A673 (cell line): ENCODE data around the gene IGF1R. TPM values are rescaled to one million over a fixed set of nuclear protein-coding genes. Genes with fewer than 3 reads are reported as not detected.

ENCODE experiments used
- BruUV-seq: library from RNA; stranded (reverse); fragments of 400-500 nt; replicated peaks from 2 replicates; lab custom pipeline; 2021; lab: Mats Ljungman, UMichigan
- CTCF ChIA-PET: fragments of 300-600 bp; sonication (Branson Sonifier 250); formaldehyde crosslinking; loops from one replicate; lab custom pipeline; 2022; ENCODE audit warnings: antibody characterized with exemption; lab: Charles Lee
- POLR2A ChIA-PET: fragments of 300-600 bp; sonication (Branson Sonifier 250); formaldehyde crosslinking; loops from one replicate; lab custom pipeline; 2022; ENCODE audit warnings: antibody characterized with exemption; ENCODE audit not compliant: low non-redundant PET; lab: Charles Lee
- DNase-seq: peaks from one replicate; pipeline ENCODE4 v3.0.0-alpha.2; 2015; ENCODE audit warnings: low spot score
- H3K27ac ChIP-seq: fragments of 200-600 bp; sonication (generic); 2 replicates; pipeline ENCODE4 v1.5.1; 2016; ENCODE audit warnings: mixed run types, low read depth, mild to moderate bottlenecking, mixed read lengths, antibody characterized with exemption, low read length; ENCODE audit not compliant: poor library complexity, severe bottlenecking
- H3K27me3 ChIP-seq: fragments of 200-600 bp; sonication (generic); replicated peaks from 2 replicates; pipeline ENCODE4 v1.6.1; 2017; ENCODE audit warnings: mixed run types, low read depth, mild to moderate bottlenecking, mixed read lengths, antibody characterized with exemption, low read length; ENCODE audit not compliant: insufficient read depth, poor library complexity
- H3K36me3 ChIP-seq: fragments of 200-600 bp; sonication (generic); 2 replicates; pipeline ENCODE4 v1.6.1; 2016; ENCODE audit warnings: mixed run types, mild to moderate bottlenecking, mixed read lengths, antibody characterized with exemption, low read length; ENCODE audit not compliant: insufficient read depth, poor library complexity, severe bottlenecking
- H3K4me1 ChIP-seq: fragments of 200-600 bp; sonication (generic); 2 replicates; pipeline ENCODE4 v1.6.1; 2017; ENCODE audit warnings: mixed run types, mild to moderate bottlenecking, mixed read lengths, antibody characterized with exemption, low read length; ENCODE audit not compliant: insufficient read depth, poor library complexity, severe bottlenecking
- H3K4me3 ChIP-seq: fragments of 200-600 bp; sonication (generic); 2 replicates; pipeline ENCODE4 v1.5.1; 2016; ENCODE audit warnings: low read depth, mixed run types, mild to moderate bottlenecking, mixed read lengths, low read length; ENCODE audit not compliant: poor library complexity, severe bottlenecking
- H3K9me3 ChIP-seq: fragments of 200-600 bp; sonication (generic); 2 replicates; pipeline ENCODE4 v1.6.1; 2016; ENCODE audit warnings: mixed run types, low read depth, mild to moderate bottlenecking, mixed read lengths, antibody characterized with exemption, low read length; ENCODE audit not compliant: poor library complexity, severe bottlenecking
- CTCF ChIP-seq: fragments of 300-800, 200-600 bp; sonication (generic); conservative IDR thresholded peaks from 2 replicates; pipeline ENCODE4 v1.5.1; 2017; ENCODE audit warnings: low read depth, mild to moderate bottlenecking, antibody characterized with exemption, low read length, moderate library complexity, mixed read lengths
- EZH2 ChIP-seq: fragments of 200-600 bp; sonication (generic); IDR thresholded peaks from 2 replicates; pipeline ENCODE4 v1.6.1; 2017; ENCODE audit warnings: borderline replicate concordance, low read depth, mild to moderate bottlenecking, mixed read lengths, antibody characterized with exemption, low read length; ENCODE audit not compliant: poor library complexity, severe bottlenecking
- intact Hi-C: fragments of 100-400 bp; cut with micrococcal nuclease; formaldehyde crosslinking; loops from one replicate; pipeline ENCODE4 v1.10.0; 2022; ENCODE audit not compliant: unreplicated experiment
- total RNA-seq: library from RNA; stranded (reverse); gene quantifications from 2 replicates; pipeline ENCODE4 v1.2.3, GENCODE V29; 2021

The IGF1R gene
- total RNA-seq, 1 experiment from 2014 or later = 34.9 TPM

GRCh38 chr15:98667521-98668179, 19.3 kb downstream of the IGF1R start:
- TF ChIP-seq EZH2 = no peak
- TF ChIP-seq CTCF = no peak
- no peak for DNase-seq
- POLR2A ChIA-PET = no interaction called here
- H3K4me1 ChIP-seq = peaks cover 15% of the 10 kb centered on the region
- CTCF ChIA-PET = no interaction called here
- H3K9me3 ChIP-seq = no peaks in the 10 kb centered on the region
- H3K27me3 ChIP-seq = no peaks in the 10 kb centered on the region
- H3K36me3 ChIP-seq = no peaks in the 10 kb centered on the region
- intact Hi-C loops = no loop called here
- BruUV-seq = no TSS peak
- no peak overlapping the region for H3K27ac ChIP-seq
- H3K4me3 ChIP-seq = no peak overlapping the region

GRCh38 chr15:98668566-98669308, 20.4 kb downstream of the IGF1R start:
- ChIA-PET CTCF (no interaction called here), POLR2A (no interaction called here)
- Histone ChIP-seq H3K27me3 (no peaks in the 10 kb centered on the region), H3K4me3 (no peak overlapping the region), H3K4me1 (peaks cover 15% of the 10 kb centered on the region), H3K27ac (no peak overlapping the region), H3K9me3 (no peaks in the 10 kb centered on the region), H3K36me3 (no peaks in the 10 kb centered on the region)
- no TSS peak for BruUV-seq
- intact Hi-C loops = no loop called here
- TF ChIP-seq CTCF (no peak), EZH2 (no peak)
- no peak for DNase-seq

GRCh38 chr15:98669638-98670037, 21.3 kb downstream of the IGF1R start:
- Histone ChIP-seq H3K27ac (no peak overlapping the region), H3K9me3 (no peaks in the 10 kb centered on the region), H3K27me3 (no peaks in the 10 kb centered on the region), H3K4me3 (no peak overlapping the region), H3K36me3 (no peaks in the 10 kb centered on the region), H3K4me1 (peaks cover 15% of the 10 kb centered on the region)
- ChIA-PET POLR2A (no interaction called here), CTCF (no interaction called here)
- TF ChIP-seq CTCF (no peak), EZH2 (no peak)
- BruUV-seq = no TSS peak
- no peak for DNase-seq
- intact Hi-C loops = no loop called here
